Mesodermal cell (in vitro differentiated cells): ENCODE measurements around the gene DMAC2L.

ENCODE experiments used
- H3K27ac ChIP-seq: 2 replicates; pipeline ENCODE4 v1.7.0; 2013; ENCODE audit warnings: mild to moderate bottlenecking, low read depth, low read length, moderate library complexity; ENCODE audit not compliant: severe bottlenecking
- H3K36me3 ChIP-seq: 2 replicates; pipeline ENCODE4 v1.7.1; 2013; ENCODE audit warnings: mild to moderate bottlenecking, low read length, moderate library complexity; ENCODE audit not compliant: control insufficient read depth, insufficient read depth
- H3K4me1 ChIP-seq: one replicate; pipeline ENCODE4 v1.7.1; 2013; ENCODE audit warnings: mild to moderate bottlenecking, low read length; ENCODE audit not compliant: insufficient read depth, control insufficient read depth, poor library complexity, severe bottlenecking
- H3K4me3 ChIP-seq: 2 replicates; pipeline ENCODE4 v1.7.0; 2013; ENCODE audit warnings: low read length, control low read depth, mild to moderate bottlenecking; ENCODE audit not compliant: insufficient read depth, poor library complexity, severe bottlenecking; ENCODE audit errors: extremely low read depth
- H3K9me3 ChIP-seq: 2 replicates; pipeline ENCODE4 v1.7.1; 2013; ENCODE audit warnings: mild to moderate bottlenecking, low read length, moderate library complexity; ENCODE audit not compliant: control insufficient read depth
- WGBS, 2 experiments: methylation state at CpG; one replicate each; pipeline ENCODE4 v1.1.5; 2013; ENCODE audit warnings: missing lambda C conversion rate in 2 of 2; ENCODE audit not compliant: insufficient coverage in 2 of 2; 5-methylcytosine and 5-hydroxymethylcytosine counted together

DMAC2L gene

DNA sequence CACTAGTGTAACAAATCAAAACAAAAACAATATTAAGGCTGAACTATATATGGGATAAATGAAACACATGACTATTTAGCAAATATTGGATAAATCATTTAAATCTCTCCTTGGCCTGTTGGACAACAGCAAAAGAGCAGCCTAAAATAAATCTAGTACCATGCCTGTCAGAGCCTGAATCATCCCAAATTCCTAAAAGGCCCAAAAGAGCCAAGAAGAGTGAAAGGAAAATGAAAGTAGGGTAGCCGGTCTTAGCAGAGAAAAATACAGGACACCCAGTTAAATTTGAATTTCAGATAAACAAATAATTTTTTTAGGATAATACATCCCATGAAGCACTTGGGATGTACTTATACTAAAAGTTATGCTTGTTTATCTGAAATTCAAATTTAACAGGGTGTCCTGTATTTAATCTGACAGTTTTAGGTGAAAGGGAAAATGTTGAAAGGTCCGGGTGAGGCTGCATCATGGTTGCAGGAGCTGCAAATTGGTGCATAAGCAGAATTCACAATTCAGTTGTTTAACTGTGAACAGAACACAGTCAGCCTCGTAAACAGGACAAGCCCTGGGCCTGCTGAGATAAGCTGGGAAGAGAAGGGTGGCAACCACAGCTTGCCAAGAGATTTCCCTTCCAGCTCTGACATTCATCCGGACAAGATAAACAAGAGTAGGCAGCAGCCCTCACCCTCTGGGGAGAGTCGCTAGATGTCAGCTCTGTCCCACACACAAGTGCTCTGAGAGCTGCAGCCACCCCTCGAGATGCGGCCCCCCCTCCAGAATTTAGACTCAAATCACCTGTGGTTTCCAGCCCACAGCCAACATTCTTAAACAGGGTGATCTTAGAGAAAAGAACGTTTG is 30.3 kb downstream of the DMAC2L start:
- Histone ChIP-seq H3K4me3 (no peak overlapping the region), H3K36me3 (no peaks in the 10 kb centered on the region), H3K4me1 (peaks cover 55% of the 10 kb centered on the region), H3K27ac (peak overlapping the region; percentile 69), H3K9me3 (no peaks in the 10 kb centered on the region)
- 34 to 53% methylated on average over 3 to 4 of the region's 8 CpGs for WGBS, 2 experiments

- Histone ChIP-seq H3K4me1 (peaks cover 58% of the 10 kb centered on the region), H3K36me3 (no peaks in the 10 kb centered on the region), H3K9me3 (no peaks in the 10 kb centered on the region), H3K4me3 (no peak overlapping the region), H3K27ac (no peak overlapping the region)
- WGBS, 2 experiments, result no CpG with 5 or more reads among the region's 1 CpG
Observed at GRCh38 chr14:50343434-50343833, 31.3 kb downstream of the DMAC2L start.

- Histone ChIP-seq H3K9me3 (no peaks in the 10 kb centered on the region), H3K4me1 (peaks cover 58% of the 10 kb centered on the region), H3K36me3 (no peaks in the 10 kb centered on the region), H3K27ac (no peak overlapping the region), H3K4me3 (no peak overlapping the region)
- 96 to 97% methylated on average over 6 of the region's 7 CpGs for WGBS, 2 experiments
Observed at GRCh38 chr14:50344116-50344775, 32.1 kb downstream of the DMAC2L start.

GRCh38 chr14:50344876-50345563 is 32.9 kb downstream of the DMAC2L start:
- Histone ChIP-seq H3K9me3 (no peaks in the 10 kb centered on the region), H3K27ac (no peak overlapping the region), H3K36me3 (no peaks in the 10 kb centered on the region), H3K4me3 (no peak overlapping the region), H3K4me1 (peaks cover 52% of the 10 kb centered on the region)
- no CpG with 5 or more reads among the region's 4 CpGs for WGBS, 2 experiments

- no peak overlapping the region for H3K4me3 ChIP-seq
- H3K4me1 ChIP-seq, result peaks cover 48% of the 10 kb centered on the region
- H3K27ac ChIP-seq, result peak overlapping the region; percentile 73
- 56 to 87% methylated on average over 3 to 4 of the region's 6 CpGs for WGBS, 2 experiments
- no peaks in the 10 kb centered on the region for H3K36me3 ChIP-seq
- no peaks in the 10 kb centered on the region for H3K9me3 ChIP-seq
Observed at GRCh38 chr14:50345846-50346422, 33.8 kb downstream of the DMAC2L start.

DNA sequence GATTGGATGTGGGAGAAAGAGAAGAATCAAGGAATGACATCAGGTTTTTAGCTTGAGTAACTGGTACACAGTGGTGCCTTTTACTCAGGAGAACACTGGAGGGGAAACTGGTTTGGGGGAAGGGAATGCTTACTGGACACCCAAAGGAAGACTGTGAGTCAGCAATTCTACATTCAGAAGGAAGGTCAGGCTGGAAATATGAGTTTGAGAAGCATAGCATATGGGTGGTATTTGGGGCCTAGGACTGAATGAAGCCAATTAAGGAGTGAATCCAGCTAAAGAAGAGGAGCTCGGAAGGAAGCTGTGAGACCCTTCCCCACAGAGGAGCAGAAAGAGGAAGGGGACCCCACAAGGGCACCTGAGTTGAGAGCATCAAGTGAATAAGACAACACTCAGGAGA is 35.4 kb downstream of the DMAC2L start:
- 17% methylated on average over 1 of the region's 1 CpG; no CpG with 5 or more reads in 1 of the 2 experiments for WGBS, 2 experiments
- H3K27ac ChIP-seq, result no peak overlapping the region
- peaks cover 44% of the 10 kb centered on the region for H3K4me1 ChIP-seq
- H3K9me3 ChIP-seq, result no peaks in the 10 kb centered on the region
- H3K36me3 ChIP-seq, result no peaks in the 10 kb centered on the region
- no peak overlapping the region for H3K4me3 ChIP-seq

DNA sequence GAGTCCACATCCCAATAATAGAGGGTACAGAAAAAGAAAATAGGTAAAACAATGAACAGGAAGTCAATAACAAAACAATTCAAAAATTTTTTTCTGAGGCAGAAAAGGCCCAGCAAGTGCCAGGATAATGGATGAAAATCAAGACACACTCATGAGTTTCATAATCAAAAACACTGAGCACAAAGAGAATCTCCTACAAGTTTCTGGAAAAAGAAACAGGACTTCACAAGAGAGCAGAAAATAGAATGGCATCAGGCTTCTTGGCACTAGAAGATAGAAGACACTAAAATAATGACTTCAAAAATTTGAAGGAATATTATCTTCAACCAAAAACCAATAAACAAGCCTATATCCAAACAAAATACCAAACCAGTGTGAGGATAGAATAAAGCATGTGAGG is 36.8 kb downstream of the DMAC2L start:
- no peak overlapping the region for H3K27ac ChIP-seq

GRCh38 chr14:50350975-50351374 is 38.9 kb downstream of the DMAC2L start:
- Histone ChIP-seq H3K4me3 (no peak overlapping the region), H3K9me3 (no peaks in the 10 kb centered on the region), H3K4me1 (peaks cover 16% of the 10 kb centered on the region), H3K27ac (no peak overlapping the region), H3K36me3 (no peaks in the 10 kb centered on the region)
- WGBS, 2 experiments, result 85 to 91% methylated on average over 1 of the region's 2 CpGs

More for the DNA sequence above, 36.8 kb downstream of the DMAC2L start:
- H3K4me1 ChIP-seq, result peaks cover 32% of the 10 kb centered on the region
- H3K36me3 ChIP-seq, result no peaks in the 10 kb centered on the region
- no peak overlapping the region for H3K4me3 ChIP-seq
- H3K9me3 ChIP-seq, result no peaks in the 10 kb centered on the region

DNA sequence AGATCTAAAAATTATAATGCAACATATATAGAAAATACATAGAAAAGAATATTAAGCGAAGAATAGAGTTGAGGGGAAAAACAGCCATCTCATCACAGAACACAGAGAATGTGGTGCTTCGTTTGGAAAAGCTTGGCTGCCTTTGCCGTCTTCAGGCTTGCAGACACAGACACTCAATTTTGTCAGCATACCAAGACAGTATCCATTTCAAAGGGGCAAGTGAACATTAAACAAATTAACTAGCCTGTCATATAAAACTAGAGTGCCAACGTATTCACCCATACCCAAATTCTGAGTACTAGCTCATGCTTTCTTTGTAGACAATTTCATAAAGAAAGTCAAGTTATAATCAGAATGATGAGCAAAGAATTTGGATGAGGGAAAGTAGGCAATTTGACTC is 40.5 kb downstream of the DMAC2L start:
- Histone ChIP-seq H3K4me3 (no peak overlapping the region), H3K36me3 (no peaks in the 10 kb centered on the region), H3K4me1 (peaks cover 6% of the 10 kb centered on the region), H3K9me3 (no peaks in the 10 kb centered on the region), H3K27ac (no peak overlapping the region)
- WGBS, 2 experiments, result 74 to 93% methylated on average over 2 to 3 of the region's 4 CpGs

- Histone ChIP-seq H3K36me3 (no peaks in the 10 kb centered on the region), H3K9me3 (no peaks in the 10 kb centered on the region), H3K27ac (no peak overlapping the region), H3K4me1 (peaks cover 4% of the 10 kb centered on the region), H3K4me3 (no peak overlapping the region)
- WGBS, 2 experiments, result 100% methylated on average over 1 to 3 of the region's 4 CpGs
Observed at GRCh38 chr14:50353126-50353525, 41.0 kb downstream of the DMAC2L start.
